ENCODE measurements around the gene HACD2.
A peak's percentile ranks its signal among the peaks of the same experiment; 100 is the strongest.

The HACD2 gene

GRCh38 chr3:123584988-123585937 lies at the start of gene HACD2:
Gene HACD2, minus strand, starts transcription at chr3:123585053. Its CDS starts 26 bp downstream, at chr3:123585027.
- Histone ChIP-seq H3K9me3 (ENCODE audit: control insufficient read depth, insufficient read depth, low read length) (peaks cover 4% of the 10 kb centered on the region), H3K9ac (ENCODE audit: low read depth, low read length) (peak within 1 kb of the TSS; percentile 66), H3K27me3 (ENCODE audit: control insufficient read depth, insufficient read depth, low read length) (peaks cover 20% of the 10 kb centered on the region), H3K36me3 (ENCODE audit: control insufficient read depth, insufficient read depth, low read length) (no peaks in the 10 kb centered on the region), H3K4me3 (ENCODE audit: low read depth, low read length) (peak within 1 kb of the TSS; percentile 62), H3K4me1 (ENCODE audit: control insufficient read depth, insufficient read depth, low read length) (peaks cover 3% of the 10 kb centered on the region)

- Histone ChIP-seq H3K4me1 (ENCODE audit: control insufficient read depth, insufficient read depth, low read length) (peaks cover 15% of the 10 kb centered on the region), H3K4me3 (ENCODE audit: low read depth, low read length) (no peak overlapping the region), H3K27me3 (ENCODE audit: control insufficient read depth, insufficient read depth, low read length) (no peaks in the 10 kb centered on the region), H3K36me3 (ENCODE audit: control insufficient read depth, insufficient read depth, low read length) (no peaks in the 10 kb centered on the region), H3K9me3 (ENCODE audit: control insufficient read depth, insufficient read depth, low read length) (no peaks in the 10 kb centered on the region), H3K9ac (ENCODE audit: low read depth, low read length) (no peak overlapping the region)
Measured at GRCh38 chr3:123634149-123635051, 49.5 kb upstream of the HACD2 start.

- Histone ChIP-seq H3K36me3 (ENCODE audit: control insufficient read depth, insufficient read depth, low read length) (no peaks in the 10 kb centered on the region), H3K4me3 (ENCODE audit: low read depth, low read length) (no peak overlapping the region), H3K4me1 (ENCODE audit: control insufficient read depth, insufficient read depth, low read length) (peaks cover 15% of the 10 kb centered on the region), H3K27me3 (ENCODE audit: control insufficient read depth, insufficient read depth, low read length) (no peaks in the 10 kb centered on the region), H3K9me3 (ENCODE audit: control insufficient read depth, insufficient read depth, low read length) (no peaks in the 10 kb centered on the region), H3K9ac (ENCODE audit: low read depth, low read length) (no peak overlapping the region)
Measured at GRCh38 chr3:123633530-123633929, 48.7 kb upstream of the HACD2 start.

GRCh38 chr3:123632161-123632655 lies 47.4 kb upstream of the HACD2 start:
- no peaks in the 10 kb centered on the region for H3K36me3 ChIP-seq (ENCODE audit: control insufficient read depth, insufficient read depth, low read length)
- H3K4me1 ChIP-seq (ENCODE audit: control insufficient read depth, insufficient read depth, low read length) = peaks cover 15% of the 10 kb centered on the region
- H3K4me3 ChIP-seq (ENCODE audit: low read depth, low read length) = no peak overlapping the region
- H3K9me3 ChIP-seq (ENCODE audit: control insufficient read depth, insufficient read depth, low read length) = no peaks in the 10 kb centered on the region
- H3K9ac ChIP-seq (ENCODE audit: low read depth, low read length) = no peak overlapping the region
- no peaks in the 10 kb centered on the region for H3K27me3 ChIP-seq (ENCODE audit: control insufficient read depth, insufficient read depth, low read length)

- no peak overlapping the region for H3K4me3 ChIP-seq (ENCODE audit: low read depth, low read length)
- no peak overlapping the region for H3K9ac ChIP-seq (ENCODE audit: low read depth, low read length)
- H3K27me3 ChIP-seq (ENCODE audit: control insufficient read depth, insufficient read depth, low read length) = no peaks in the 10 kb centered on the region
- H3K9me3 ChIP-seq (ENCODE audit: control insufficient read depth, insufficient read depth, low read length) = no peaks in the 10 kb centered on the region
- no peaks in the 10 kb centered on the region for H3K4me1 ChIP-seq (ENCODE audit: control insufficient read depth, insufficient read depth, low read length)
- no peaks in the 10 kb centered on the region for H3K36me3 ChIP-seq (ENCODE audit: control insufficient read depth, insufficient read depth, low read length)
Measured at GRCh38 chr3:123629747-123630047, 44.8 kb upstream of the HACD2 start.

GRCh38 chr3:123628996-123629746 lies 44.3 kb upstream of the HACD2 start:
- H3K4me3 ChIP-seq (ENCODE audit: low read depth, low read length) = no peak overlapping the region

GRCh38 chr3:123627673-123628670 lies 43.1 kb upstream of the HACD2 start:
- no peaks in the 10 kb centered on the region for H3K36me3 ChIP-seq (ENCODE audit: control insufficient read depth, insufficient read depth, low read length)
- H3K9ac ChIP-seq (ENCODE audit: low read depth, low read length) = no peak overlapping the region
- no peak overlapping the region for H3K4me3 ChIP-seq (ENCODE audit: low read depth, low read length)
- no peaks in the 10 kb centered on the region for H3K27me3 ChIP-seq (ENCODE audit: control insufficient read depth, insufficient read depth, low read length)
- H3K4me1 ChIP-seq (ENCODE audit: control insufficient read depth, insufficient read depth, low read length) = no peaks in the 10 kb centered on the region
- no peaks in the 10 kb centered on the region for H3K9me3 ChIP-seq (ENCODE audit: control insufficient read depth, insufficient read depth, low read length)

More at GRCh38 chr3:123628996-123629746, 44.3 kb upstream of the HACD2 start:
- no peak overlapping the region for H3K9ac ChIP-seq (ENCODE audit: low read depth, low read length)
- H3K36me3 ChIP-seq (ENCODE audit: control insufficient read depth, insufficient read depth, low read length) = no peaks in the 10 kb centered on the region
- no peaks in the 10 kb centered on the region for H3K27me3 ChIP-seq (ENCODE audit: control insufficient read depth, insufficient read depth, low read length)
- H3K9me3 ChIP-seq (ENCODE audit: control insufficient read depth, insufficient read depth, low read length) = no peaks in the 10 kb centered on the region
- no peaks in the 10 kb centered on the region for H3K4me1 ChIP-seq (ENCODE audit: control insufficient read depth, insufficient read depth, low read length)

GRCh38 chr3:123626881-123627280 lies 42.0 kb upstream of the HACD2 start:
- H3K4me1 ChIP-seq (ENCODE audit: control insufficient read depth, insufficient read depth, low read length) = no peaks in the 10 kb centered on the region
- no peaks in the 10 kb centered on the region for H3K27me3 ChIP-seq (ENCODE audit: control insufficient read depth, insufficient read depth, low read length)
- no peak overlapping the region for H3K4me3 ChIP-seq (ENCODE audit: low read depth, low read length)
- H3K9ac ChIP-seq (ENCODE audit: low read depth, low read length) = no peak overlapping the region
- no peaks in the 10 kb centered on the region for H3K9me3 ChIP-seq (ENCODE audit: control insufficient read depth, insufficient read depth, low read length)
- no peaks in the 10 kb centered on the region for H3K36me3 ChIP-seq (ENCODE audit: control insufficient read depth, insufficient read depth, low read length)

- Histone ChIP-seq H3K4me3 (ENCODE audit: low read depth, low read length) (no peak overlapping the region), H3K4me1 (ENCODE audit: control insufficient read depth, insufficient read depth, low read length) (no peaks in the 10 kb centered on the region), H3K36me3 (ENCODE audit: control insufficient read depth, insufficient read depth, low read length) (no peaks in the 10 kb centered on the region), H3K9me3 (ENCODE audit: control insufficient read depth, insufficient read depth, low read length) (no peaks in the 10 kb centered on the region), H3K27me3 (ENCODE audit: control insufficient read depth, insufficient read depth, low read length) (no peaks in the 10 kb centered on the region), H3K9ac (ENCODE audit: low read depth, low read length) (no peak overlapping the region)
Measured at GRCh38 chr3:123624302-123624701, 39.4 kb upstream of the HACD2 start.

- Histone ChIP-seq H3K27me3 (ENCODE audit: control insufficient read depth, insufficient read depth, low read length) (no peaks in the 10 kb centered on the region), H3K4me3 (ENCODE audit: low read depth, low read length) (no peak overlapping the region), H3K9me3 (ENCODE audit: control insufficient read depth, insufficient read depth, low read length) (no peaks in the 10 kb centered on the region), H3K9ac (ENCODE audit: low read depth, low read length) (no peak overlapping the region), H3K36me3 (ENCODE audit: control insufficient read depth, insufficient read depth, low read length) (no peaks in the 10 kb centered on the region), H3K4me1 (ENCODE audit: control insufficient read depth, insufficient read depth, low read length) (no peaks in the 10 kb centered on the region)
Measured at GRCh38 chr3:123623346-123623880, 38.6 kb upstream of the HACD2 start.
